ENCODE results near the gene COL28A1.

- no peak for TF ChIP-seq NFYB (CRISPR knock-in tag; conservative IDR thresholded peaks at IDR 0.05; ENCODE audit: low read depth)
- TF ChIP-seq, protein P1, sequence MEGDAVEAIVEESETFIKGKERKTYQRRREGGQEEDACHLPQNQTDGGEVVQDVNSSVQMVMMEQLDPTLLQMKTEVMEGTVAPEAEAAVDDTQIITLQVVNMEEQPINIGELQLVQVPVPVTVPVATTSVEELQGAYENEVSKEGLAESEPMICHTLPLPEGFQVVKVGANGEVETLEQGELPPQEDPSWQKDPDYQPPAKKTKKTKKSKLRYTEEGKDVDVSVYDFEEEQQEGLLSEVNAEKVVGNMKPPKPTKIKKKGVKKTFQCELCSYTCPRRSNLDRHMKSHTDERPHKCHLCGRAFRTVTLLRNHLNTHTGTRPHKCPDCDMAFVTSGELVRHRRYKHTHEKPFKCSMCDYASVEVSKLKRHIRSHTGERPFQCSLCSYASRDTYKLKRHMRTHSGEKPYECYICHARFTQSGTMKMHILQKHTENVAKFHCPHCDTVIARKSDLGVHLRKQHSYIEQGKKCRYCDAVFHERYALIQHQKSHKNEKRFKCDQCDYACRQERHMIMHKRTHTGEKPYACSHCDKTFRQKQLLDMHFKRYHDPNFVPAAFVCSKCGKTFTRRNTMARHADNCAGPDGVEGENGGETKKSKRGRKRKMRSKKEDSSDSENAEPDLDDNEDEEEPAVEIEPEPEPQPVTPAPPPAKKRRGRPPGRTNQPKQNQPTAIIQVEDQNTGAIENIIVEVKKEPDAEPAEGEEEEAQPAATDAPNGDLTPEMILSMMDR (IDR thresholded peaks at IDR 0.05) = no peak
- TF ChIP-seq MYBL2 (CRISPR knock-in tag; IDR thresholded peaks at IDR 0.05) = no peak
- TF ChIP-seq EMX1 (CRISPR knock-in tag; IDR thresholded peaks at IDR 0.05) = no peak
- TF ChIP-seq, protein P2, sequence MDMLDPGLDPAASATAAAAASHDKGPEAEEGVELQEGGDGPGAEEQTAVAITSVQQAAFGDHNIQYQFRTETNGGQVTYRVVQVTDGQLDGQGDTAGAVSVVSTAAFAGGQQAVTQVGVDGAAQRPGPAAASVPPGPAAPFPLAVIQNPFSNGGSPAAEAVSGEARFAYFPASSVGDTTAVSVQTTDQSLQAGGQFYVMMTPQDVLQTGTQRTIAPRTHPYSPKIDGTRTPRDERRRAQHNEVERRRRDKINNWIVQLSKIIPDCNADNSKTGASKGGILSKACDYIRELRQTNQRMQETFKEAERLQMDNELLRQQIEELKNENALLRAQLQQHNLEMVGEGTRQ (CRISPR knock-in tag; IDR thresholded peaks at IDR 0.05) = no peak
- no peak for TF ChIP-seq TEAD4 (CRISPR knock-in tag; IDR thresholded peaks at IDR 0.05)
- TF ChIP-seq ZNF263 (CRISPR knock-in tag; IDR thresholded peaks at IDR 0.05; ENCODE audit: low read depth) = no peak
- TF ChIP-seq MAX (CRISPR knock-in tag; IDR thresholded peaks at IDR 0.05) = no peak
- no peak for TF ChIP-seq GABPB1 (CRISPR knock-in tag; IDR thresholded peaks at IDR 0.05)
- TF ChIP-seq CREM (CRISPR knock-in tag; IDR thresholded peaks at IDR 0.05) = no peak
- TF ChIP-seq ZNF396 (CRISPR knock-in tag; IDR thresholded peaks at IDR 0.05; ENCODE audit: borderline replicate concordance) = no peak
Measured at GRCh38 chr7:7347045-7347444, 188.6 kb downstream of the COL28A1 start.
